SK-N-SH (cell line): ENCODE data around the gene GUCA2B.

Experiments
- CHD2 ChIP-seq: fragments of 150-350 bp; IDR thresholded peaks from 2 replicates; pipeline ENCODE4 v1.6.1; 2018; ENCODE audit warnings: low read length; ENCODE audit not compliant: partially characterized antibody
- CTCF ChIP-seq: fragments of 200-600 bp; sonication (generic); IDR thresholded peaks from 2 replicates; pipeline ENCODE4 v1.6.1; 2017; ENCODE audit warnings: antibody characterized with exemption, mild to moderate bottlenecking, moderate library complexity
- EP300 ChIP-seq, 2 experiments: IDR thresholded peaks; 2 replicates each; pipeline versions ENCODE4 v1.4.0 to v1.6.1; 2012; ENCODE audit warnings: borderline replicate concordance in 1 of 2, low read depth in 1 of 2, low read length in 1 of 2
- GABPA ChIP-seq: IDR thresholded peaks from 2 replicates; pipeline ENCODE4 v1.4.0; 2012; ENCODE audit warnings: low read depth, mild to moderate bottlenecking
- NFIC ChIP-seq: IDR thresholded peaks from 2 replicates; pipeline ENCODE4 v1.4.0; 2012; ENCODE audit warnings: borderline replicate concordance
- NRF1 ChIP-seq: IDR thresholded peaks from 2 replicates; pipeline ENCODE4 v1.6.1; 2012; ENCODE audit warnings: low read depth, mild to moderate bottlenecking, low read length
- REST ChIP-seq: IDR thresholded peaks from 2 replicates; pipeline ENCODE4 v1.6.1; 2012; ENCODE audit warnings: mild to moderate bottlenecking, low read depth, low read length, moderate library complexity
- USF1 ChIP-seq: IDR thresholded peaks from 2 replicates; pipeline ENCODE4 v1.4.0; 2012; ENCODE audit warnings: low read depth, borderline replicate concordance

GRCh38 chr1:42133390-42133789, 19.8 kb upstream of the GUCA2B start:
- TF ChIP-seq GABPA (no peak), CTCF (no peak), NFIC (no peak), NRF1 (no peak), CHD2 (no peak), EP300 (IDR thresholded peaks at IDR 0.05; ENCODE audit: borderline replicate concordance in 1 of 2, low read depth in 1 of 2, low read length in 1 of 2) (no peak), REST (no peak), USF1 (no peak)
